ENCODE data around the gene ABCA9. TPM values are rescaled to one million over a fixed set of nuclear protein-coding genes. Genes with fewer than 3 reads are reported as not detected.

ABCA9 gene
- total and polyA plus RNA-seq, 2 of the 13 experiments (the other 11 are each of a cell fraction or from before 2014, with no cell fraction given): 0.04 TPM; not detected in 1

- TF ChIP-seq GMEB1 (CRISPR knock-in tag; IDR thresholded peaks at IDR 0.05; ENCODE audit: borderline replicate concordance) (no peak), PLRG1 (conservative IDR thresholded peaks at IDR 0.05) (no peak), ZNF451 (CRISPR knock-in tag; IDR thresholded peaks at IDR 0.05) (no peak), ARID3A (IDR thresholded peaks at IDR 0.05; ENCODE audit: low read depth, low read length) (no peak), ZNF138 (CRISPR knock-in tag; IDR thresholded peaks at IDR 0.05; ENCODE audit: low read depth) (no peak), IRX3 (CRISPR knock-in tag; IDR thresholded peaks at IDR 0.05; ENCODE audit: borderline replicate concordance, low read depth) (no peak), ONECUT2 (CRISPR knock-in tag; IDR thresholded peaks at IDR 0.05) (no peak), SKI (IDR thresholded peaks at IDR 0.05; ENCODE audit: partially characterized antibody) (no peak), DR1 (CRISPR knock-in tag; IDR thresholded peaks at IDR 0.05) (no peak), RFX1 (IDR thresholded peaks at IDR 0.05) (no peak), RCOR2 (CRISPR knock-in tag; IDR thresholded peaks at IDR 0.05) (no peak), STAG1 (CRISPR knock-in tag; IDR thresholded peaks at IDR 0.05) (peak; percentile 58), KMT2A (CRISPR knock-in tag; IDR thresholded peaks at IDR 0.05) (no peak), ZSCAN9 (CRISPR knock-in tag; IDR thresholded peaks at IDR 0.05; ENCODE audit: borderline replicate concordance) (no peak), CEBPB (IDR thresholded peaks at IDR 0.05; ENCODE audit: borderline replicate concordance, low read depth, low read length) (no peak), ZNF329 (CRISPR knock-in tag; IDR thresholded peaks at IDR 0.05; ENCODE audit: low read depth) (no peak), ZNF784 (CRISPR knock-in tag; IDR thresholded peaks at IDR 0.05; ENCODE audit: borderline replicate concordance) (no peak), AGO1 (IDR thresholded peaks at IDR 0.05; ENCODE audit: low read depth, low read length, poor library complexity, severe bottlenecking) (no peak), NCOA1 (CRISPR knock-in tag; IDR thresholded peaks at IDR 0.05) (no peak), ZBTB10 (CRISPR knock-in tag; IDR thresholded peaks at IDR 0.05; ENCODE audit: borderline replicate concordance) (no peak), YEATS4 (CRISPR knock-in tag; IDR thresholded peaks at IDR 0.05; ENCODE audit: borderline replicate concordance) (no peak), ZNF282 (IDR thresholded peaks at IDR 0.05; ENCODE audit: partially characterized antibody) (no peak), KMT2B (CRISPR knock-in tag; IDR thresholded peaks at IDR 0.05) (0 out of 2 replicates have a peak, but pooled peaks have one; percentile 27), POLR2A (IDR thresholded peaks at IDR 0.05; ENCODE audit: insufficient read depth in 1 of 2, low read depth in 2 of 2, low read length in 2 of 2) (no peak), MED8 (CRISPR knock-in tag; IDR thresholded peaks at IDR 0.05; ENCODE audit: insufficient replicate concordance) (no peak), SMARCC2 (IDR thresholded peaks at IDR 0.05) (no peak), NFYB (CRISPR knock-in tag; IDR thresholded peaks at IDR 0.05) (no peak), PCBP2 (optimal IDR thresholded peaks at IDR 0.05; ENCODE audit: low read depth, low read length, poor library complexity, severe bottlenecking) (no peak)
These were observed 24.2 kb upstream of the ABCA9 start (continued) for GRCh38 chr17:69084911-69085310.
